Activated CD8-positive, alpha-beta memory T cell treated with anti-CD3 and anti-CD28 coated beads, Interleukin-2, amount 50 U/mL, for 4 hours (primary cell): Measurements from ENCODE around the gene FAF2.
"Not testable (repeated sequence)": the region's sequence is repeated elsewhere in the genome, so short reads cannot be mapped to it uniquely, and the experiment has no call there.

ENCODE experiments used
- DNase-seq: peaks from one replicate; pipeline ENCODE4 v3.0.0-alpha.2; 2020

FAF2 gene

DNA sequence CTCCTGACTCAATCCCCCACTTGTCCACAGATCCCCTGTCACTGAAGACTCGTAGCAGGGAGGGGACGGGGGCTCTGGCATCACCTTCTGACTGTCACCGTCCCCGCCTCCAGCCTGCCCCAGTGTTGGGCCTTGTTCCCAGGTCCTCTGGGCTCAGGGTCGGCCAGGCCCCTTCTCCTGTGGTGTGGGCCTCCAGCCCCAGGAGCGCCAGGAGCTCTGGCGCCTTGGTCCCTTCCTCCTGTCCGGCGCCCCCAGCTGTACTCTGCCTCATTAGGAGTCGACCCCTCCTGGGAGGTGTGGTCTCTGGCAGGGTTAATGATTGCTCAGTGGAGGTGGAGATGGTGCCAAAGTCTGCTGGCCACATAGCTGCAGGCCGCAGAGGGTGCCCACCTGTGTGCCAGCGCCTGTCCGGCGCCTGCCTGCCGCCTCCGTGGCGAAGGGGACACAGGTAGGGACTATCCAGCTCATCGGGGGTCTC is 100.8 kb downstream of the FAF2 start, which contains the start of gene CDHR2:
Gene CDHR2 (plus strand): TSS at position 376 of the 478 bp plus-strand sequence. CDS start 16,011 bp downstream, outside the sequence.
- DNase-seq = no peak

GRCh38 chr5:176549871-176550270 is 101.7 kb downstream of the FAF2 start:
- DNase-seq = no peak

DNA sequence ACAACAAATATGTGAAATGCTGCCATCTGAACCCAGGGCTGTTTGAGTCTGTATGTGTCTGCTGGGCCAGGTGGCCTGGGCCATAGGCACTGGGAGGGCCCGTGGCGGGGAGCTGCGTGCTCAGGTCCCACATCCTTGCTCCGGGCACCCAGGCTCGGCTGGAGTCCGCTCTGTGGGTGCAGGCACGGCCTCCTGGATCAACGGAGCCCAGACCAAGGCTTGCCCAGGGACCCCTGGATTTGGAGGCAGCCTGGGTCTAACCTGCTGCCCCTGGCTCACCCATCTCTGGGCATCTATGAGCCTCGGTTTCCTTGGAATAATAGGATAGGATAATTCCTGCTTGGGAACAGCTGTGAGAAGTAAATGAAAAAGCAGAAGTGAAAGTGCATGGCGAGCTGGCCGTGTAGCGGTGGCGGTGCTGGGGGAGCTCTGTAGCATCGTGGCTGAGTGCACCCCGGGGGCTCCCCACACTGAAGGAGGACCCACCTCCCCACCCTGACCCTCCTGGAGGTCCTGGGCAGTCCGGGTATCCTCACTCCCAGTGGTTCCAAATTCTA is 102.2 kb downstream of the FAF2 start:
- DNase-seq = no peak

DNA sequence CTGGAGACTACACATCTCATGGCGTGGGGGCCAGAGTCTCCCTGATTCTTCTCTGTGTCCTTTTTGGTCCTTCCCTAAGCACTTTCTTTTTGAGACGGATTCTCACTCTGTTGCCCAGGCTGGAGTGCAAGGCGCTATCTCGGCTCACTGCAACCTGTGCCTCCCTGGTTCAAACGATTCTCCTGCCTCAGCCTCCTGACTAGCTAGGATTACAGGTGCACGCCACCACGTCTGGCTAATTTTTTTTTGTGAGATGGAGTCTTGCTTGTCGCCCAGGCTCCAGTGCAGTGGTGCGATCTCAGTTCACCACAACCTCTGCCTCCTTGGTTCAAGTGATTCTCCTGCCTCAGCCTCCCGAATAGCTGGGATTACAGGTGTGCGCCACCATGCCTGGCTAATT is 102.8 kb downstream of the FAF2 start:
- not testable (repeated sequence) for DNase-seq

GRCh38 chr5:176552332-176552869 is 104.2 kb downstream of the FAF2 start:
- DNase-seq = no peak

- DNase-seq = no peak
Observed at GRCh38 chr5:176553260-176554085, 105.3 kb downstream of the FAF2 start.

DNA sequence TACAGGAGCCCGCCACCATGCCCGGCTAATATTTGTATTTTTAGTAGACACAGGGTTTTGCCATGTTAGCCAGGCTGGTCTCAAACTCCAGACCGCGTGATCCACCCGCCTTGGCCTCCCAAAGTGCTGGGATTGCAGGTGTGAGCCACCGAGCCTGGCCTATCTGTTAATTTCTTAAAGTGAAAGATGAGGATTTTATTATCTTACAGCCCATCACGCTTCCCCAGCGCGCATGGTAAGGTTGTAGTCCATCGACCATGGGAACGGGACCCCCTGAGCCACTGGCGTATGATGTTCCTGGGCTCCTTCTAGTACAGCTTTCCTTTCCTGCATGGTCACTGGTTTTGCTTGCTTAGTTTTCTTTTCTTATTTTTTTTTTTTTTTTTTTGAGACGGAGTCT is 109.7 kb downstream of the FAF2 start:
- DNase-seq = no peak
